ENCODE measurements around the gene LYZL1.

- TF ChIP-seq, protein P1, sequence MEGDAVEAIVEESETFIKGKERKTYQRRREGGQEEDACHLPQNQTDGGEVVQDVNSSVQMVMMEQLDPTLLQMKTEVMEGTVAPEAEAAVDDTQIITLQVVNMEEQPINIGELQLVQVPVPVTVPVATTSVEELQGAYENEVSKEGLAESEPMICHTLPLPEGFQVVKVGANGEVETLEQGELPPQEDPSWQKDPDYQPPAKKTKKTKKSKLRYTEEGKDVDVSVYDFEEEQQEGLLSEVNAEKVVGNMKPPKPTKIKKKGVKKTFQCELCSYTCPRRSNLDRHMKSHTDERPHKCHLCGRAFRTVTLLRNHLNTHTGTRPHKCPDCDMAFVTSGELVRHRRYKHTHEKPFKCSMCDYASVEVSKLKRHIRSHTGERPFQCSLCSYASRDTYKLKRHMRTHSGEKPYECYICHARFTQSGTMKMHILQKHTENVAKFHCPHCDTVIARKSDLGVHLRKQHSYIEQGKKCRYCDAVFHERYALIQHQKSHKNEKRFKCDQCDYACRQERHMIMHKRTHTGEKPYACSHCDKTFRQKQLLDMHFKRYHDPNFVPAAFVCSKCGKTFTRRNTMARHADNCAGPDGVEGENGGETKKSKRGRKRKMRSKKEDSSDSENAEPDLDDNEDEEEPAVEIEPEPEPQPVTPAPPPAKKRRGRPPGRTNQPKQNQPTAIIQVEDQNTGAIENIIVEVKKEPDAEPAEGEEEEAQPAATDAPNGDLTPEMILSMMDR (conservative IDR thresholded peaks at IDR 0.05; ENCODE audit: low read length) = no peak
- TF ChIP-seq EZH2phosphoT487 (IDR thresholded peaks at IDR 0.05; ENCODE audit: borderline replicate concordance) = no peak
These were observed 33.8 kb upstream of the LYZL1 start for GRCh38 chr10:29255104-29255503.

All from Loucy (cell line).